Astrocyte (in vitro differentiated cells and primary cell): ENCODE data around the gene CFAP57. TPM values are rescaled to one million over a fixed set of nuclear protein-coding genes. Genes with fewer than 3 reads are reported as not detected.

Source experiments
- DNase-seq: peaks from one replicate; pipeline ENCODE4 v3.0.0-alpha.2; 2010; ENCODE audit warnings: low read depth
- FAIRE-seq: peaks from 2 replicates; lab custom pipeline; 2011; peaks lifted over from hg19 to GRCh38; lab: Jason Lieb, UNC
- H2AFZ ChIP-seq: 2 replicates; pipeline ENCODE4 v1.6.0; 2012; ENCODE audit warnings: low read depth, low read length, inconsistent platforms
- H3K27ac ChIP-seq: 2 replicates; pipeline ENCODE4 v1.5.1; 2011; ENCODE audit warnings: low read depth, low read length, inconsistent platforms
- H3K27me3 ChIP-seq: 2 replicates; pipeline ENCODE4 v1.6.0; 2011; ENCODE audit warnings: low read length, inconsistent platforms; ENCODE audit not compliant: insufficient read depth
- H3K36me3 ChIP-seq: 2 replicates; pipeline ENCODE4 v1.5.1; 2011; ENCODE audit warnings: low read length, inconsistent platforms; ENCODE audit not compliant: insufficient read depth
- H3K4me1 ChIP-seq: 2 replicates; pipeline ENCODE4 v1.5.1; 2011; ENCODE audit warnings: low read length, inconsistent platforms; ENCODE audit not compliant: insufficient read depth
- H3K4me2 ChIP-seq: 2 replicates; pipeline ENCODE4 v1.6.0; 2012; ENCODE audit warnings: low read length, inconsistent platforms
- H3K4me3 ChIP-seq: 2 replicates; pipeline ENCODE4 v1.5.1; 2011; ENCODE audit warnings: low read depth, mild to moderate bottlenecking, low read length, inconsistent platforms; ENCODE audit not compliant: insufficient read depth
- H3K79me2 ChIP-seq: 2 replicates; pipeline ENCODE4 v1.6.0; 2012; ENCODE audit warnings: mild to moderate bottlenecking, low read length, inconsistent platforms; ENCODE audit not compliant: insufficient read depth
- H3K9ac ChIP-seq: 2 replicates; pipeline ENCODE4 v1.6.0; 2012; ENCODE audit warnings: mild to moderate bottlenecking, low read length, inconsistent platforms
- H3K9me3 ChIP-seq: 2 replicates; pipeline ENCODE4 v1.5.1; 2012; ENCODE audit warnings: low read depth, mild to moderate bottlenecking, low read length, inconsistent platforms; ENCODE audit not compliant: insufficient read depth
- H4K20me1 ChIP-seq: 2 replicates; pipeline ENCODE4 v1.6.0; 2012; ENCODE audit warnings: low read length, inconsistent platforms; ENCODE audit not compliant: insufficient read depth
- H3K27ac Mint-ChIP-seq: one replicate; pipeline ENCODE4 v1.8.0; 2021; ENCODE audit warnings: mild to moderate bottlenecking, mixed read lengths; ENCODE audit not compliant: unreplicated experiment
- H3K27me3 Mint-ChIP-seq: one replicate; pipeline ENCODE4 v1.8.0; 2021; ENCODE audit warnings: low read depth, mixed read lengths; ENCODE audit not compliant: unreplicated experiment
- H3K36me3 Mint-ChIP-seq: one replicate; pipeline ENCODE4 v1.8.0; 2021; ENCODE audit warnings: low read depth, mixed read lengths; ENCODE audit not compliant: unreplicated experiment
- H3K4me1 Mint-ChIP-seq: one replicate; pipeline ENCODE4 v1.8.0; 2021; ENCODE audit warnings: low read depth, mixed read lengths; ENCODE audit not compliant: unreplicated experiment
- H3K4me3 Mint-ChIP-seq: one replicate; pipeline ENCODE4 v1.8.0; 2021; ENCODE audit warnings: mild to moderate bottlenecking, moderate library complexity, mixed read lengths; ENCODE audit not compliant: unreplicated experiment
- H3K9me3 Mint-ChIP-seq: one replicate; pipeline ENCODE4 v1.8.0; 2021; ENCODE audit warnings: mild to moderate bottlenecking, mixed read lengths; ENCODE audit not compliant: unreplicated experiment
- CTCF ChIP-seq: IDR thresholded peaks from 2 replicates; pipeline ENCODE4 v1.5.1; 2011; ENCODE audit warnings: low read depth, mild to moderate bottlenecking, inconsistent platforms, low read length, moderate library complexity; ENCODE audit not compliant: insufficient read depth
- EZH2 ChIP-seq: IDR thresholded peaks from 2 replicates; pipeline ENCODE4 v1.6.1; 2012; ENCODE audit warnings: mild to moderate bottlenecking, low read length, inconsistent platforms; ENCODE audit not compliant: insufficient read depth
- total RNA-seq: library from RNA; stranded (reverse); gene quantifications from 2 replicates; pipeline ENCODE4 v1.2.1, GENCODE V29; 2021

Gene CFAP57
- total RNA-seq, 1 donor from 2014 or later = 0.18 TPM

GRCh38 chr1:43220905-43221778 lies 49.0 kb downstream of the CFAP57 start:
- H3K9me3 Mint-ChIP-seq = no peaks in the 10 kb centered on the region
- TF ChIP-seq EZH2 (no peak), CTCF (no peak)
- no peaks in the 10 kb centered on the region for H3K79me2 ChIP-seq
- no peaks in the 10 kb centered on the region for H4K20me1 ChIP-seq
- H3K4me2 ChIP-seq = no peak overlapping the region
- no peaks in the 10 kb centered on the region for H3K9me3 ChIP-seq
- H3K4me1 ChIP-seq = no peaks in the 10 kb centered on the region
- H3K27me3 Mint-ChIP-seq = peaks cover 7% of the 10 kb centered on the region
- H3K4me3 Mint-ChIP-seq = no peak overlapping the region
- H3K27ac ChIP-seq = no peak overlapping the region
- no peaks in the 10 kb centered on the region for H3K4me1 Mint-ChIP-seq
- DNase-seq (no peak), FAIRE-seq (no peak)
- H3K27me3 ChIP-seq = no peaks in the 10 kb centered on the region
- no peak overlapping the region for H3K27ac Mint-ChIP-seq
- H3K9ac ChIP-seq = no peak overlapping the region
- H3K4me3 ChIP-seq = no peak overlapping the region
- H3K36me3 Mint-ChIP-seq = no peaks in the 10 kb centered on the region
- no peaks in the 10 kb centered on the region for H3K36me3 ChIP-seq
- H2AFZ ChIP-seq = no peak overlapping the region

GRCh38 chr1:43221797-43222196 lies 49.7 kb downstream of the CFAP57 start:
- DNase-seq = no peak
- H3K27me3 Mint-ChIP-seq = peaks cover 7% of the 10 kb centered on the region
- Histone ChIP-seq H3K27me3 (no peaks in the 10 kb centered on the region), H3K4me2 (no peak overlapping the region), H2AFZ (no peak overlapping the region), H3K9me3 (no peaks in the 10 kb centered on the region), H3K4me3 (no peak overlapping the region), H3K27ac (no peak overlapping the region), H3K36me3 (no peaks in the 10 kb centered on the region), H3K9ac (no peak overlapping the region), H3K79me2 (no peaks in the 10 kb centered on the region), H4K20me1 (no peaks in the 10 kb centered on the region), H3K4me1 (no peaks in the 10 kb centered on the region)
- no peaks in the 10 kb centered on the region for H3K4me1 Mint-ChIP-seq
- no peak for TF ChIP-seq EZH2
- no peak for TF ChIP-seq CTCF
- no peaks in the 10 kb centered on the region for H3K36me3 Mint-ChIP-seq
- H3K9me3 Mint-ChIP-seq = no peaks in the 10 kb centered on the region
- no peak for FAIRE-seq
- H3K4me3 Mint-ChIP-seq = no peak overlapping the region
- H3K27ac Mint-ChIP-seq = no peak overlapping the region

- Mint-ChIP-seq H3K4me1 (peaks cover under 1% of the 10 kb centered on the region), H3K9me3 (no peaks in the 10 kb centered on the region), H3K27ac (no peak overlapping the region), H3K4me3 (no peak overlapping the region), H3K36me3 (no peaks in the 10 kb centered on the region), H3K27me3 (peaks cover 7% of the 10 kb centered on the region)
- FAIRE-seq = no peak
- no peaks in the 10 kb centered on the region for H3K27me3 ChIP-seq
- H3K9me3 ChIP-seq = no peaks in the 10 kb centered on the region
- H2AFZ ChIP-seq = no peak overlapping the region
- H3K4me2 ChIP-seq = no peak overlapping the region
- H3K4me1 ChIP-seq = no peaks in the 10 kb centered on the region
- H3K9ac ChIP-seq = no peak overlapping the region
- no peak for TF ChIP-seq CTCF
- TF ChIP-seq EZH2 = no peak
- no peaks in the 10 kb centered on the region for H3K79me2 ChIP-seq
- no peaks in the 10 kb centered on the region for H3K36me3 ChIP-seq
- H3K4me3 ChIP-seq = no peak overlapping the region
- no peak for DNase-seq
- no peaks in the 10 kb centered on the region for H4K20me1 ChIP-seq
- no peak overlapping the region for H3K27ac ChIP-seq
Measured at GRCh38 chr1:43222879-43223278, 50.7 kb downstream of the CFAP57 start.
